ENCODE measurements around the gene SPATC1L. TPM values are rescaled to one million over a fixed set of nuclear protein-coding genes. Genes with fewer than 3 reads are reported as not detected.

Gene SPATC1L
- total and polyA plus RNA-seq, 2 donors (not counting 3 experiments of a cell fraction or from before 2014, with no cell fraction given), result 11.5 to 15.3 TPM

DNA sequence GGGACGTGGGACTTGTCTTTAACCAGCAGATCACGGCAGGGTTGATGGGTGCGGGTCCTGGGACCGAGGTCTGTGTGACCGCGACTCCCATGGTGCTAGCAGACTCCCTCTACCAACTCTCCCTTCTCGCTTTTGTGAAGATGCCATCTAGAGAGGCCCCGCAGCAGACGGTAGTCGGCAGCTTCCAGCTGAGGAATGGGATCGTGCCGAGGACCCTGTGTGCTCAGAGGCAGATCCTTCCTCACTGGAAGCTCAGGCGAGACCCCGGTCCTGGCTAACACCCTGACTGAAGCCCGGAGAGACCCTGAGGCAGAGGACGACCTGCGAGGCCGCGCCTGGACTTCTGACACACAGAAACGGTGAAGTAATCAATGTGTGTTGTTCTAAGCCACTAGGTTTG is 12.5 kb upstream of the SPATC1L start:
- CTCF ChIA-PET, result no interaction called here
- H4K20me1 ChIP-seq (replicated peaks; ENCODE audit: control insufficient read depth, extremely low read depth, insufficient read depth, low read length), result no peaks in the 10 kb centered on the region
- POLR2A ChIA-PET, result no interaction called here
- H3K36me3 ChIP-seq (ENCODE audit: control insufficient read depth in 2 of 2, extremely low read depth in 1 of 2, insufficient read depth in 2 of 2, low read length in 2 of 2), result peaks cover 25 to 42% of the 10 kb centered on the region in 2 experiments
- BruUV-seq (replicated peaks), result no TSS peak
- no peak overlapping the region for H2AFZ ChIP-seq (ENCODE audit: low read depth, low read length)
- no peak overlapping the region for H3K9ac ChIP-seq (replicated peaks; ENCODE audit: extremely low read depth, insufficient read depth, low read length)
- no peaks in the 10 kb centered on the region for H3K4me1 ChIP-seq (ENCODE audit: control insufficient read depth, extremely low read depth, insufficient read depth, low read length)
- FAIRE-seq, result no peak
- H3K9me3 ChIP-seq (replicated peaks; ENCODE audit: control insufficient read depth, insufficient read depth, low read length), result no peaks in the 10 kb centered on the region
- no peak for DNase-seq (ENCODE audit: low read depth, low spot score)
- no peak overlapping the region for H3K27ac ChIP-seq (ENCODE audit: insufficient read depth, low read depth, low read length)
- dilution Hi-C loops (cut with MboI; ENCODE audit: extremely low pct_ligation_motif_present, low sequenced_read_pairs) (no loop called here), intact Hi-C loops (cut with micrococcal nuclease) (no loop called here)
- no peak for TF ChIP-seq GATA2 (IDR thresholded peaks at IDR 0.05; ENCODE audit: insufficient read depth, insufficient read length, low read depth, low read length)
- no peak for TF ChIP-seq JUN (IDR thresholded peaks at IDR 0.05; ENCODE audit: borderline replicate concordance, insufficient read depth, insufficient read length, low read depth)
- TF ChIP-seq, protein P1, sequence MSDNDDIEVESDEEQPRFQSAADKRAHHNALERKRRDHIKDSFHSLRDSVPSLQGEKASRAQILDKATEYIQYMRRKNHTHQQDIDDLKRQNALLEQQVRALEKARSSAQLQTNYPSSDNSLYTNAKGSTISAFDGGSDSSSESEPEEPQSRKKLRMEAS (IDR thresholded peaks at IDR 0.05; ENCODE audit: insufficient read depth, insufficient read length), result no peak
- no peak for TF ChIP-seq POLR2AphosphoS5 (IDR thresholded peaks at IDR 0.05; ENCODE audit: insufficient read depth, low read depth, low read length)
- TF ChIP-seq EZH2 (IDR thresholded peaks at IDR 0.05; ENCODE audit: borderline replicate concordance, low read depth, low read length, severe bottlenecking), result no peak
- no peak for TF ChIP-seq MYC (IDR thresholded peaks at IDR 0.05; ENCODE audit: low read depth, low read length)
- TF ChIP-seq, protein P2, sequence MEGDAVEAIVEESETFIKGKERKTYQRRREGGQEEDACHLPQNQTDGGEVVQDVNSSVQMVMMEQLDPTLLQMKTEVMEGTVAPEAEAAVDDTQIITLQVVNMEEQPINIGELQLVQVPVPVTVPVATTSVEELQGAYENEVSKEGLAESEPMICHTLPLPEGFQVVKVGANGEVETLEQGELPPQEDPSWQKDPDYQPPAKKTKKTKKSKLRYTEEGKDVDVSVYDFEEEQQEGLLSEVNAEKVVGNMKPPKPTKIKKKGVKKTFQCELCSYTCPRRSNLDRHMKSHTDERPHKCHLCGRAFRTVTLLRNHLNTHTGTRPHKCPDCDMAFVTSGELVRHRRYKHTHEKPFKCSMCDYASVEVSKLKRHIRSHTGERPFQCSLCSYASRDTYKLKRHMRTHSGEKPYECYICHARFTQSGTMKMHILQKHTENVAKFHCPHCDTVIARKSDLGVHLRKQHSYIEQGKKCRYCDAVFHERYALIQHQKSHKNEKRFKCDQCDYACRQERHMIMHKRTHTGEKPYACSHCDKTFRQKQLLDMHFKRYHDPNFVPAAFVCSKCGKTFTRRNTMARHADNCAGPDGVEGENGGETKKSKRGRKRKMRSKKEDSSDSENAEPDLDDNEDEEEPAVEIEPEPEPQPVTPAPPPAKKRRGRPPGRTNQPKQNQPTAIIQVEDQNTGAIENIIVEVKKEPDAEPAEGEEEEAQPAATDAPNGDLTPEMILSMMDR (IDR thresholded peaks at IDR 0.05; ENCODE audit: extremely low read depth in 1 of 2, insufficient read depth in 1 of 2, low read depth in 1 of 2, low read length in 2 of 2), result no peak
- TF ChIP-seq POLR2A (IDR thresholded peaks at IDR 0.05; ENCODE audit: low read depth, low read length), result no peak
- no peak for TF ChIP-seq FOS (IDR thresholded peaks at IDR 0.05; ENCODE audit: borderline replicate concordance, insufficient read depth, low read length)
- H3K79me2 ChIP-seq (ENCODE audit: control insufficient read depth, insufficient read depth, low read length), result no peaks in the 10 kb centered on the region
- H3K9me1 ChIP-seq (replicated peaks; ENCODE audit: control insufficient read depth, extremely low read depth, insufficient read depth, low read length), result no peaks in the 10 kb centered on the region
- H3K4me2 ChIP-seq (ENCODE audit: insufficient read depth, low read length), result no peak overlapping the region
- no peaks in the 10 kb centered on the region for H3K27me3 ChIP-seq (ENCODE audit: control insufficient read depth in 2 of 2, insufficient read depth in 2 of 2, low read length in 2 of 2)
- no peak overlapping the region for H3K4me3 ChIP-seq (replicated peaks in 1 of 3; ENCODE audit: insufficient read depth in 1 of 3, low read depth in 1 of 3, low read length in 3 of 3)
